ENCODE measurements around the gene ENGASE.

DNA sequence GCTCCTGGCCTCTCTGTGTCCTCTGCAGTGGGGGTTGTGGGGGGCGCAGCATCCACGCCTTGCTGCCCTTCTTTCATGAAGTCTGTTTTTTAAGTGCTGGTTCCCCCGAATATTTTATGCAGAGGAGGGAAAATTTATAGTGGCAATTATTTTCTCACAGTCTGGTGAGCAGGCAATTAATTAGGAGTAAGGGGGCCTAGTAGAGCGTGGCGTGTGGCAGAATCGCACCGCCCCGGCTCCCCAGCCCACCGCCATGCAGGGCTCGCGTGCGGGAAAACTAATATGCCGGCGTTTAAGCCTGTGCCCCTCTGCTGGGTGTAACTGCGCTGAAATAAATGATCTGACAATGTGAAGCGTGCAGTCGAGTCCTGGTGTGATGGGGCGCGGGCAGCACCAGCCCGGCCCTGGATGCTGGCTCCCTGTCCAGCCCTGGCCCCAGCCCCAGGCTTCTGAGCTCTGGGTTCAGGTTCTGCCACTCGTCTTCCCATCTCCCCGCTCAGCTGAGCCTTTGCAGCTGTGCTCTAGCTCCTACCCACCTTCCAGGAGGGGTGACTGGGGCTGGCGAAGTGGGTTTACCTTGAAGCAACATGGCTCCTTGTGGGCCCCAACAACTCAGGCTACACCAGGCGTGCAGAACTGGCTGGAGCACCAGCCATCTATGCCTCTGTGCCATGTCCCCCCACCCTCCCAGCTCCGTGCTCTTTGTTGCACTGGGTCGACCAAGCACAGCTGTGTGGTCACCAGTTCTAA, 13.8 kb downstream of the ENGASE start:
- TF ChIP-seq, protein P1, sequence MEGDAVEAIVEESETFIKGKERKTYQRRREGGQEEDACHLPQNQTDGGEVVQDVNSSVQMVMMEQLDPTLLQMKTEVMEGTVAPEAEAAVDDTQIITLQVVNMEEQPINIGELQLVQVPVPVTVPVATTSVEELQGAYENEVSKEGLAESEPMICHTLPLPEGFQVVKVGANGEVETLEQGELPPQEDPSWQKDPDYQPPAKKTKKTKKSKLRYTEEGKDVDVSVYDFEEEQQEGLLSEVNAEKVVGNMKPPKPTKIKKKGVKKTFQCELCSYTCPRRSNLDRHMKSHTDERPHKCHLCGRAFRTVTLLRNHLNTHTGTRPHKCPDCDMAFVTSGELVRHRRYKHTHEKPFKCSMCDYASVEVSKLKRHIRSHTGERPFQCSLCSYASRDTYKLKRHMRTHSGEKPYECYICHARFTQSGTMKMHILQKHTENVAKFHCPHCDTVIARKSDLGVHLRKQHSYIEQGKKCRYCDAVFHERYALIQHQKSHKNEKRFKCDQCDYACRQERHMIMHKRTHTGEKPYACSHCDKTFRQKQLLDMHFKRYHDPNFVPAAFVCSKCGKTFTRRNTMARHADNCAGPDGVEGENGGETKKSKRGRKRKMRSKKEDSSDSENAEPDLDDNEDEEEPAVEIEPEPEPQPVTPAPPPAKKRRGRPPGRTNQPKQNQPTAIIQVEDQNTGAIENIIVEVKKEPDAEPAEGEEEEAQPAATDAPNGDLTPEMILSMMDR (IDR thresholded peaks at IDR 0.05; ENCODE audit: insufficient read depth, low read depth, low read length) = no peak
- TF ChIP-seq EZH2 (IDR thresholded peaks at IDR 0.05; ENCODE audit: insufficient read depth, low read length) = no peak
